Spleen (tissue), 11 donors: ENCODE measurements around the gene TGFBR3L. TPM values are rescaled to one million over a fixed set of nuclear protein-coding genes. Genes with fewer than 3 reads are reported as not detected.

ENCODE experiments used
- DNase-seq: peaks from one replicate; pipeline ENCODE4 v3.0.0-alpha.2; 2020
- H3K27ac ChIP-seq, 8 donors: fragments of 200-600 bp; sonication (generic) in 7 of 8; 1 replicate in 4 of 8; 2 replicates in 4 of 8; pipeline versions ENCODE4 v1.5.0 to v1.8.0; 2016 to 2021; ENCODE audit warnings: inconsistent platforms in 4 of 8, mild to moderate bottlenecking in 4 of 8, moderate library complexity in 1 of 8
- H3K27me3 ChIP-seq, 7 donors: fragments of 200-600 bp; sonication (generic) in 6 of 7; replicated peaks in 1 of 7; 1 replicate in 4 of 7; 2 replicates in 3 of 7; pipeline versions ENCODE4 v1.5.0 to v1.8.0; 2016 to 2021; ENCODE audit warnings: inconsistent platforms in 3 of 7, mild to moderate bottlenecking in 1 of 7
- H3K36me3 ChIP-seq, 6 donors: fragments of 200-600 bp; sonication (generic) in 5 of 6; 1 replicate in 4 of 6; 2 replicates in 2 of 6; pipeline versions ENCODE4 v1.5.0 to v1.8.0; 2016 to 2021; ENCODE audit warnings: inconsistent platforms in 2 of 6
- H3K4me1 ChIP-seq, 6 donors: fragments of 200-600 bp; sonication (generic) in 5 of 6; 1 replicate in 3 of 6; 2 replicates in 3 of 6; pipeline versions ENCODE4 v1.5.0 to v1.8.0; 2016 to 2021; ENCODE audit warnings: inconsistent platforms in 3 of 6
- H3K4me3 ChIP-seq, 8 donors: fragments of 200-600 bp; sonication (generic) in 7 of 8; 1 replicate in 4 of 8; 2 replicates in 4 of 8; pipeline versions ENCODE4 v1.5.0 to v1.8.0; 2016 to 2021; ENCODE audit warnings: inconsistent platforms in 4 of 8, mild to moderate bottlenecking in 4 of 8, moderate library complexity in 2 of 8
- H3K9me3 ChIP-seq, 8 donors: fragments of 200-600 bp; sonication (generic) in 7 of 8; 1 replicate in 4 of 8; 2 replicates in 4 of 8; pipeline versions ENCODE4 v1.5.0 to v1.8.0; 2016 to 2021; ENCODE audit warnings: inconsistent platforms in 4 of 8
- POLR2A ChIP-seq, 3 donors: fragments of 450-650 bp; IDR thresholded peaks; one replicate each; pipeline ENCODE4 v1.5.1; 2017; ENCODE audit warnings: antibody characterized with exemption in 3 of 3, mild to moderate bottlenecking in 1 of 3
- POLR2AphosphoS5 ChIP-seq, 3 donors: sonication (generic); formaldehyde crosslinking; IDR thresholded peaks; one replicate each; pipeline ENCODE4 v1.5.1; 2017; ENCODE audit warnings: antibody characterized with exemption in 3 of 3
- WGBS, 5 donors: extraction: QIAGEN DNeasy Blood & Tissue Kit in 3 of 5; methylation state at CpG; one replicate each; pipeline versions ENCODE4 v1.1.5 to v1.1.7; 2013 to 2018; 5-methylcytosine and 5-hydroxymethylcytosine counted together
- intact Hi-C: fragments of 100-400 bp; cut with DNase I; formaldehyde crosslinking; loops from one replicate; pipeline ENCODE4 v1.15.0; 2023; ENCODE audit warnings: low total_unique reads
- polyA plus RNA-seq, 3 donors: library from polyadenylated mRNA; stranded (reverse); fragments of 200-250 nt; gene quantifications; one replicate each; pipeline ENCODE4 v1.2.1, GENCODE V29; 2013
- total RNA-seq, 7 donors: library from RNA; depleted of rRNA in 3 of 7; stranded (reverse); fragments of >200 nt in 3 of 7; fragmentation: NEBNext Ultra II Directional in 4 of 7; extraction: Animal tissue kit (Norgen Biotek cat#: 25700) in 4 of 7; gene quantifications; one replicate each; pipeline versions ENCODE4 v1.1.0 to v1.2.1, GENCODE V29; 2016 to 2021
- TF ChIP-seq, protein P1 (sequence below), 11 experiments: fragments of 200-600 bp in 7 of 11; fragments of 450-650 bp in 4 of 11; sonication (generic) in 4 of 11; IDR thresholded peaks in 8 of 11; conservative IDR thresholded peaks in 3 of 11; 1 replicate in 7 of 11; 2 replicates in 4 of 11; pipeline versions ENCODE4 v1.4.0 to v1.8.0; 2016 to 2021; ENCODE audit warnings: antibody characterized with exemption in 11 of 11, inconsistent platforms in 4 of 11, mild to moderate bottlenecking in 1 of 11
- donor health status: healthy with polysubstance abuse.
- donor health status: DM: no; HTN: no; CAD: no; lungs with moderate emphysema.
- donor health status: DM: no; HTN: no; CAD: no.
- donor health status: Bipolar disorder and iron deficiency.
- donor health status: healthy.
- donor health status: DM: no; HTN: no; CAD: no.
- donor health status: DM: yes; HTN: yes; CAD: no.

The TGFBR3L gene
- total and polyA plus RNA-seq, 10 donors: 0.11 TPM; not detected in 9

DNA sequence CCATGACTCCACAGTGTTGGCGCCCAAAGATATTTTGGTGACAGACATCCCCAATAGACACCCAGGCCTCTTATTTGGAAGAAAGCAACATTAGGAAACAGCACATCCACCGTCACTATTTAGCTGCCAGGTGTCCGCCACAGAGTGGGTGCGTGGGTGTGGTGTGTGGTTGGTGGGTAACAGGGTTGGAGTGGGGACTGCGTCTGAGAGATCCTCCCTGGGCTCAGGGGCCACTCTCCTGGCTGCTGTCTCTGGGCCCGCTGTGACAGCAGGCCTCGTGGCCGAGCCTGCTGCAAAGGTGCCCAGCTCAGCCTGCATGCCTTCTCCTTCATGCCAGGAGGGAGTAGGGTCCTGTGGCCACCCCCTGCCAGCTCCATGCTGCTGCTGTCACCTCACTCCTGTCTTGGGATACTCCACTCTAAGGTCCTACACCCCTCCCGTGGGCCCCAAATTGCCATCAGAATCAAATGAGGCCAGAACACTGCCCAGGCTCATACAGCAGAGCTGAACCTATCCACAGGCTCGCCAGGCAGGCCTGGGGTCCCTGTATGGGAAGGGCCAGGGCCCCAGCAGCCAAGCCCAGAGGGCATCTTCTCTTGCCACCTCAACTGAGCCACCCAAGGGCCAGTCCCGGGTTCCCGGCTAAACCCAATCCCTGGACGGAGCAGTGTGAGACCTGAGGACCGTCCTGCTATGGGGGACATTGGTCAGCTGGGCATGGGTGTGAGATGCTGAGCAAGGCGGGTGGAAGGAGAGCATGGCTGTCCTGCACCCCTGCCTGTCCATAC is 53.6 kb downstream of the TGFBR3L start:
- TF ChIP-seq, protein P1, sequence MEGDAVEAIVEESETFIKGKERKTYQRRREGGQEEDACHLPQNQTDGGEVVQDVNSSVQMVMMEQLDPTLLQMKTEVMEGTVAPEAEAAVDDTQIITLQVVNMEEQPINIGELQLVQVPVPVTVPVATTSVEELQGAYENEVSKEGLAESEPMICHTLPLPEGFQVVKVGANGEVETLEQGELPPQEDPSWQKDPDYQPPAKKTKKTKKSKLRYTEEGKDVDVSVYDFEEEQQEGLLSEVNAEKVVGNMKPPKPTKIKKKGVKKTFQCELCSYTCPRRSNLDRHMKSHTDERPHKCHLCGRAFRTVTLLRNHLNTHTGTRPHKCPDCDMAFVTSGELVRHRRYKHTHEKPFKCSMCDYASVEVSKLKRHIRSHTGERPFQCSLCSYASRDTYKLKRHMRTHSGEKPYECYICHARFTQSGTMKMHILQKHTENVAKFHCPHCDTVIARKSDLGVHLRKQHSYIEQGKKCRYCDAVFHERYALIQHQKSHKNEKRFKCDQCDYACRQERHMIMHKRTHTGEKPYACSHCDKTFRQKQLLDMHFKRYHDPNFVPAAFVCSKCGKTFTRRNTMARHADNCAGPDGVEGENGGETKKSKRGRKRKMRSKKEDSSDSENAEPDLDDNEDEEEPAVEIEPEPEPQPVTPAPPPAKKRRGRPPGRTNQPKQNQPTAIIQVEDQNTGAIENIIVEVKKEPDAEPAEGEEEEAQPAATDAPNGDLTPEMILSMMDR (IDR thresholded peaks at IDR 0.05 in 8 of 11, conservative IDR thresholded peaks at IDR 0.05 in 3 of 11): no peak
- TF ChIP-seq POLR2AphosphoS5 (IDR thresholded peaks at IDR 0.05): no peak
- TF ChIP-seq POLR2A (IDR thresholded peaks at IDR 0.05): no peak
- no peak for DNase-seq
- intact Hi-C loops: no loop called here
- no peaks in the 10 kb centered on the region for H3K9me3 ChIP-seq
- WGBS, 5 donors: 86 to 97% (median 93%) methylated on average over 11 to 15 of the region's 15 CpGs
- no peak overlapping the region for H3K27ac ChIP-seq
- peaks cover 5 to 100% (median 73%) of the 10 kb centered on the region in 6 donors for H3K36me3 ChIP-seq
- no peak overlapping the region for H3K4me3 ChIP-seq
- H3K27me3 ChIP-seq: no peaks in the 10 kb centered on the region
- H3K4me1 ChIP-seq: peaks cover 0 to 23% (median 10%) of the 10 kb centered on the region in 6 donors

Other genes with a start within 250 kb of the TGFBR3L start
- 10 to 100 TPM in 4 of 7 donors, 1 to 10 TPM in 3; 5.4 to 44.0 (median 12.4) TPM for gene RETN, start 245.8 kb upstream of the TGFBR3L start, total RNA-seq
- 10 to 100 TPM; 26.0 to 60.6 (median 51.1) TPM for gene RETN, start 245.8 kb upstream of the TGFBR3L start, polyA plus RNA-seq
- 10 to 100 TPM; 12.9 to 95.6 (median 28.7) TPM for gene MCEMP1, start 237.7 kb upstream of the TGFBR3L start, total RNA-seq
- 10 to 100 TPM in 2 of 3 donors, 1 to 10 TPM in 1; 3.9 to 23.7 (median 11.7) TPM for gene MCEMP1, start 237.7 kb upstream of the TGFBR3L start, polyA plus RNA-seq
- gene TRAPPC5, start 234.0 kb upstream of the TGFBR3L start, total RNA-seq: 10 to 100 TPM; 47.2 to 88.5 (median 77.4) TPM
- gene TRAPPC5, start 234.0 kb upstream of the TGFBR3L start, polyA plus RNA-seq: 100 to 1,000 TPM in 2 of 3 donors, 10 to 100 TPM in 1; 94.3 to 159 (median 128) TPM
- gene FCER2, start 212.7 kb upstream of the TGFBR3L start, total RNA-seq: 100 to 1,000 TPM in 1 of 7 donors, 10 to 100 TPM in 6; 26.4 to 121 (median 47.0) TPM
- 100 to 1,000 TPM in 2 of 3 donors, 10 to 100 TPM in 1; 48.0 to 108 (median 105) TPM for gene FCER2, start 212.7 kb upstream of the TGFBR3L start, polyA plus RNA-seq
- 1 to 10 TPM in 3 of 7 donors, under 1 TPM in 3, not detected in 1; 0.34 to 4.0 (median 0.88) TPM for gene CLEC4G, start 182.7 kb upstream of the TGFBR3L start, total RNA-seq
- gene CLEC4G, start 182.7 kb upstream of the TGFBR3L start, polyA plus RNA-seq: 1 to 10 TPM in 2 of 3 donors, under 1 TPM in 1; 0.50 to 1.3 (median 1.0) TPM
- gene CD209, start 167.3 kb upstream of the TGFBR3L start, total RNA-seq: 10 to 100 TPM in 2 of 7 donors, 1 to 10 TPM in 5; 1.1 to 22.2 (median 2.2) TPM
- gene CD209, start 167.3 kb upstream of the TGFBR3L start, polyA plus RNA-seq: under 1 TPM; 0.42 to 0.56 (median 0.46) TPM
- 1 to 10 TPM in 1 of 7 donors, under 1 TPM in 1, not detected in 5; 0.89 to 3.3 TPM for gene CLEC4M, start 151.6 kb upstream of the TGFBR3L start, total RNA-seq
- gene CLEC4M, start 151.6 kb upstream of the TGFBR3L start, polyA plus RNA-seq: under 1 TPM in 2 of 3 donors, not detected in 1; 0.12 to 0.26 TPM
- 10 to 100 TPM in 5 of 7 donors, 1 to 10 TPM in 2; 8.6 to 22.8 (median 13.8) TPM for gene EVI5L, start 84.6 kb upstream of the TGFBR3L start, total RNA-seq
- 1 to 10 TPM; 3.7 to 9.3 (median 3.7) TPM for gene EVI5L, start 84.6 kb upstream of the TGFBR3L start, polyA plus RNA-seq
- under 1 TPM in 4 of 7 donors, not detected in 3; 0.09 to 0.43 (median 0.21) TPM for gene PRR36, start 40.4 kb upstream of the TGFBR3L start, total RNA-seq
- under 1 TPM; 0.02 to 0.06 (median 0.06) TPM for gene PRR36, start 40.4 kb upstream of the TGFBR3L start, polyA plus RNA-seq
- gene LRRC8E, start 26.3 kb upstream of the TGFBR3L start, total RNA-seq: under 1 TPM in 1 of 7 donors, not detected in 6; 0.37 TPM
- gene LRRC8E, start 26.3 kb upstream of the TGFBR3L start, polyA plus RNA-seq: under 1 TPM in 1 of 3 donors, not detected in 2; 0.08 TPM
- 10 to 100 TPM; 19.5 to 41.3 (median 32.9) TPM for gene MAP2K7, start 11.0 kb upstream of the TGFBR3L start, total RNA-seq
- 10 to 100 TPM; 12.4 to 44.3 (median 18.9) TPM for gene MAP2K7, start 11.0 kb upstream of the TGFBR3L start, polyA plus RNA-seq
- gene SNAPC2, start 5.5 kb downstream of the TGFBR3L start, total RNA-seq: 10 to 100 TPM; 13.8 to 23.9 (median 17.7) TPM
- 10 to 100 TPM; 13.1 to 23.0 (median 19.3) TPM for gene SNAPC2, start 5.5 kb downstream of the TGFBR3L start, polyA plus RNA-seq
- gene CTXN1, start 11.3 kb downstream of the TGFBR3L start, total RNA-seq: 1 to 10 TPM; 1.2 to 4.4 (median 2.1) TPM
- gene CTXN1, start 11.3 kb downstream of the TGFBR3L start, polyA plus RNA-seq: under 1 TPM; 0.11 to 0.96 (median 0.64) TPM
- 10 to 100 TPM; 33.2 to 94.9 (median 63.5) TPM for gene TIMM44, start 28.8 kb downstream of the TGFBR3L start, total RNA-seq
- 10 to 100 TPM; 37.4 to 67.3 (median 66.0) TPM for gene TIMM44, start 28.8 kb downstream of the TGFBR3L start, polyA plus RNA-seq
- 10 to 100 TPM; 28.2 to 66.7 (median 52.9) TPM for gene ELAVL1, start 90.8 kb downstream of the TGFBR3L start, total RNA-seq
- 10 to 100 TPM; 13.5 to 21.2 (median 18.9) TPM for gene ELAVL1, start 90.8 kb downstream of the TGFBR3L start, polyA plus RNA-seq
- 1 to 10 TPM in 1 of 7 donors, under 1 TPM in 2, not detected in 4; 0.55 to 1.2 (median 0.77) TPM for gene CCL25, start 137.9 kb downstream of the TGFBR3L start, total RNA-seq
- gene CCL25, start 137.9 kb downstream of the TGFBR3L start, polyA plus RNA-seq: under 1 TPM; 0.42 to 0.78 (median 0.51) TPM
- not detected for gene FBN3, start 234.8 kb downstream of the TGFBR3L start, total RNA-seq
- gene FBN3, start 234.8 kb downstream of the TGFBR3L start, polyA plus RNA-seq: under 1 TPM in 1 of 3 donors, not detected in 2; 0.02 TPM